HK-2 (cell line): ENCODE measurements around the gene ALOX5AP.

Experiments
- DNase-seq: peaks from one replicate; pipeline ENCODE4 v3.0.0-alpha.2; 2018; ENCODE audit not compliant: unreplicated experiment

Gene ALOX5AP

GRCh38 chr13:30759748-30760147 lies 24.4 kb downstream of the ALOX5AP start:
- DNase-seq = no peak

DNA sequence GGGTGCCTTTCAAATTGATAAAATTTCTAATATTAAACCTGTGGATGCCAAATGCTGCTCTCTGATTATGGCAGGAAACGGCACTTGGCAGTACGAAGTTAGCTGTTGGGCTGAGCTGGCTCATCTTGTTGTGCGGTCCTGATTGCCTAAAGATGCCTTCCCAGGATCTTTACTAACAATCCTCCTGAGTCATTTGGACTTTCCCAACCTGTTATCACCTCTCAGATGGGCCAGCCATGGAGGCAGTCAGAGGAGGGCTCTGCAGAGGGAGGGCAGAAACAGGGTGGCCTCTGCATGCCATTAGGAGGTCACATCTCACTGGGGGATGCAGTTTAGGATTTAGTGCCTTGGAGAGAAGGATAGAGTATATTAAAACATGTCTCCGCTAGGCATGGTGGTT lies 27.3 kb downstream of the ALOX5AP start:
- DNase-seq = no peak

DNA sequence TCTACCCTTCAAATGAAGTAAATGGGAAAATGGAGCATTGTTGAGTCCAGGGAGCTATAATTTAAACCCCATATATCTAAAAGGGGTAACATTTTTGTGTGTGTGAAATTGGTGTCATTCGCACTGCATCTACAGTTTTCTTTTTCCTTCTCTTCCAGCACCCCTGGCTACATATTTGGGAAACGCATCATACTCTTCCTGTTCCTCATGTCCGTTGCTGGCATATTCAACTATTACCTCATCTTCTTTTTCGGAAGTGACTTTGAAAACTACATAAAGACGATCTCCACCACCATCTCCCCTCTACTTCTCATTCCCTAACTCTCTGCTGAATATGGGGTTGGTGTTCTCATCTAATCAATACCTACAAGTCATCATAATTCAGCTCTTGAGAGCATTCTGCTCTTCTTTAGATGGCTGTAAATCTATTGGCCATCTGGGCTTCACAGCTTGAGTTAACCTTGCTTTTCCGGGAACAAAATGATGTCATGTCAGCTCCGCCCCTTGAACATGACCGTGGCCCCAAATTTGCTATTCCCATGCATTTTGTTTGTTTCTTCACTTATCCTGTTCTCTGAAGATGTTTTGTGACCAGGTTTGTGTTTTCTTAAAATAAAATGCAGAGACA lies 28.6 kb downstream of the ALOX5AP start:
- no peak for DNase-seq

GRCh38 chr13:30766231-30766630 lies 30.9 kb downstream of the ALOX5AP start:
- no peak for DNase-seq

DNA sequence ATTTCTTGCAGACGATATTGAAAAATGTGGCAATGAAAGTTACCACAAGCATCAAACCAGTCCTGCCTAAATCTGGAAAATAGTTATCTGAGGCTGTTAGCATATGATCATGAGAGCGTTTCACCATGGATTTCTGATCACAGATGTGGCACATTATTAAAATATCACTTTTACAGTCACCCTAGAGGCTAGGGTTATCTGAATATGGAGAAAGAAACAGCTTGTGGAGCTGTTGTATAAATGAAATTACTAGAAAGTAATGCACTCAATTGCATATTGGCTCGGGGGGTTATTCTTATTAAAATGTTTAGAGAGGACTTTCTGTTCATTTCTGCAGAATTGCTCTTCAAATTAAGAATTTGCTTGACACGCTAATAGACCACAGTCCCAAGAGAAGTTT lies 35.6 kb downstream of the ALOX5AP start:
- DNase-seq = no peak

GRCh38 chr13:30773561-30773960 lies 38.2 kb downstream of the ALOX5AP start:
- no peak for DNase-seq

DNA sequence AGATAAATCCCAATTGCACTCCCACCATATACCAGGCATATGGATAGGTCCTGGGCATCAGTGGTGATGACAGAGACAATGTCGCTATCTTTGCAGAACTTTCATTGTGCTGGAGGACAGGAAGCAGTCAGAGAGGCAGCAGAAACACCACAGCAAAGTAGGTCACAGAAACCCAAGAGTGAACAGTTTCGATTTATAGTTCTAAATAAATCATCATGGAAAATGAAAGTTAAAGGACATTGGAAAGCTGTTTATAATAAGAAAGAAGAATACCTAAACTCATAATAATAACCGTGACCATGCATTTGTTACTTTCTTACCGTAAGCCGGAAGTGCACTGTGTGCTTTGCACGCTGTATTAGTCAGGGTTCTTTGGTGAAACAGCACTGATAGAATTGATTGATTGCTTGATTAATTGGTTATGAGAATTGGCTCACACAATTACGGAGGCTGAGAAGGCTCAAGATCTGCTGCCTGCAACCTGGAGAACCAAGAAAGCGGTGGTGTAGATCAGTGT lies 38.9 kb downstream of the ALOX5AP start:
- DNase-seq = no peak

- no peak for DNase-seq
Measured at GRCh38 chr13:30776661-30777060, 41.3 kb downstream of the ALOX5AP start.

DNA sequence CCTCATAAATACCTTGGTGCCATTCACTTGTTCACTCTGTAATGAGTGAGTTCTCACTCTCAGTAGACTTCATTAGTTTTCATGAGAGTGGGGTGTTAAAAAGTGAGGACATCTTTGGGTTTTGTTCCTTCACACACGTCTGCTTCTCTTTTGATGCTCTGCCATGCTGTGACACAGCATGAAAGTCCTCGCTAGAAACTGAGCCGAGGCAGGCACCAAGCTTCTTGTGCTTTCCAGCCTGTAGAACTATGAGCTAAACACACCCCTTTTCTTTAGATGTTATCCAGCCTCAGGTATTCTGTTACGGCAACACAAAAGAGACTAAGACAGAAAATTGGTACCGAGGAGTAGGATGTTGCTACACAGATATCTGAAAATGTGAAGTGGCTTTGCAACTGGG lies 43.7 kb downstream of the ALOX5AP start:
- no peak for DNase-seq

DNA sequence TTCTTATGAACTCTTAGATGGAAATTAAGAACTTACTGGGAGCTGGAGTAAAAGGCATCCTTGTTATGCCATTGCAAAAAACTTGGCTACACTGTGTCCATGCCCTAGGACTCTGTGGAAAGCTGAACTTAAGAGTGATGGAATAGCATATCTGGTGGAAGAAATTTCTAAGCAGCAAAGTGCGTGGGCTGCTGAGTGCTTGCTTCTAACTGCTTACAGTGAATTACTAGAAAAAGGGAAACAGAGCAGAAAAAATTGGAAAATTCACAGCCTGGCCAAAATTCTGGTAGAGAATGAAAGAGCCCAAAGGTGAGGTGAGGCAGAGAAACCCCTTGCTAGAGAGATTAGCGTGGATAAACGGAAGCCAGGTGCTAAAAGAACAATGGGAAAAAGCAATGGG lies 44.3 kb downstream of the ALOX5AP start:
- DNase-seq = no peak

DNA sequence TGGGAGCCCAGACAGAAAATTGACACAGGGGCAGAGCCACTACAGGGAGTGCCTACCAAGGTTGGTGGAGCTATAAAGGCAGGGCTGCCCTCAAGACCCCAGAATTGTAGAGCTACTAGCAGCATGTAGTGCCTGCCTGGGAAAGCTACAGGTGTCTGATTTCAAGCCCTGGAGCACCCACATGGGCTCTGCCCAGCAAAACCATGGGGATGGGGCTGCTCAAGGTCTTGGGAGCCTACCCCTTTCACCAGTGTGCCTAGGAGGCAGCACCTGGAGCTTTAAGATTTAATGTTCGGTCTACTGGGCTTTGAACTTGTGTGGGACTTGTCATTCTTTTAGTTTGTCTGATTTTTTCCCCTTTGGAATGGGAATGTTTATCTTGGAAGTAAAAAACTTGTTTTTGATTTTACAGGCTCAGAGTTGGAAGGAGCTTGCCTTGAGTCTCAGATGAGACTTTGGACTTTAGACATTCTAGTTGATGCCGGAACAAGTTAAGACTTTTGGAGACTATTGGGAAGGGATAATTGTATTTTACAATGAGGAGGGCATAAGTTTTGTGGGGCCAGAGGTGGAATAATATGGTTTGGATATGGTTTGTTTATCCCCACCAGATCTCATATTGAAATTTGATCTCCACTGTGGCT lies 45.1 kb downstream of the ALOX5AP start:
- no peak for DNase-seq

GRCh38 chr13:30785191-30785850 lies 50.0 kb downstream of the ALOX5AP start:
- no peak for DNase-seq

DNA sequence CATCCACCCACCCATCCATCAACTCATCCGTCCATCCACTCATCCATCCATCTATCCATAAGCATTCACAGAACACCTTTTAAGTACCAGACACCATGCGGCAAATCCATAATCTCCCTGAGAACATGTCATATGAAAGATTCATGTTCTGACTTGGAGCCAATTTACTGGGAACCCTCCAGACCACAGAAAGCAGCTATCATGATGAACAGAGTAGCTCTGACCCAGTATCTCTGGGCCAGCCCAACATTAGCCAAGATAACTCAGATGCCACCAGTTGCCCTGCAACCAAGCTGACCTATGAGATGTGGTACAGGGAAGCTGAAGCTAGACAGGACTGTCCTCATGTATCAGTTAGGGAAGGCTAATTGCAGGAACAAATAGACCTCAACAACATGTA lies 51.3 kb downstream of the ALOX5AP start:
- no peak for DNase-seq

- DNase-seq = no peak
Measured at GRCh38 chr13:30787738-30788525, 52.6 kb downstream of the ALOX5AP start.

- no peak for DNase-seq
Measured at GRCh38 chr13:30789166-30789862, 54.0 kb downstream of the ALOX5AP start.

GRCh38 chr13:30790592-30790991 lies 55.2 kb downstream of the ALOX5AP start:
- no peak for DNase-seq

- DNase-seq = no peak
Measured at GRCh38 chr13:30791354-30792001, 56.1 kb downstream of the ALOX5AP start.

DNA sequence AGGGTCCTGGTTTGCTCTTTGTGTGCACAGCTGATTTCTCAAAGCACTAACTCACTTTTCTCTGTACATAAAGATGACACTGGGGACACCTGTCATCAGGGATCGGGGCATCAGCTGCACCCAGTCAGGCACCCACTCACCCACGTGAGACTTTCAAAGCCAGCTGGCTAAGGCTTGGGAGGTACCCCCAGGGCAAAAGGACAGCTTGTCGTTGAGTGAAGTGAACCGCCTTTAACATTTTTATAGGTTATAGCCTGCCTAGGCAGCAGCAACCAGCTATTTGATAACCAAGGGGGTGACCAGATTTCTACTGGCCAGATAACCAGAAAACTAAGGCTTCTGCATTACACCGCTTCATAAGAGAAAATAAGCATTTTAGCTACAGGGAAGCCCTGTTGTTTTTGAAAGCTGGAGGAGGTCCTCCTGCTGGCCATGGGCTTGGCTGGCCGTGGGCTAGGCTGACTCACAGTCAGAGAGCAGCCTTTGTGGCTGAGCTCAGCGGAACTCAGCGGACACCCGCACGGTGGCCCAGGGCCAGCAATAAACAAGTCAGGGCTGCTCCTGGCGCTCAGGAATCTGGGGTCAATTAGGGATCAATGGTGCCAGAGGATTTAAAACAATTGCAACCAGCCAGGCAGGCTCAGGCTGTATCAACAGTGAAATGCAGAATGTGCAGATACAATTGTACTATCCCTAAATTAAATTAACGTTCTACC lies 57.1 kb downstream of the ALOX5AP start:
- DNase-seq = peak; percentile 67

GRCh38 chr13:30796132-30796572 lies 60.8 kb downstream of the ALOX5AP start:
- no peak for DNase-seq
